Endothelial cell of umbilical vein (primary cell): ENCODE measurements around the gene MICAL3.

ENCODE experiments used
- EZH2 ChIP-seq: IDR thresholded peaks from 2 replicates; pipeline ENCODE4 v1.6.1; 2012; ENCODE audit warnings: borderline replicate concordance, low read depth, mild to moderate bottlenecking, moderate library complexity, low read length, inconsistent platforms; ENCODE audit not compliant: severe bottlenecking
- JUN ChIP-seq: IDR thresholded peaks from 2 replicates; pipeline ENCODE4 v1.6.1; 2011; ENCODE audit warnings: borderline replicate concordance, low read depth; ENCODE audit not compliant: insufficient read length, insufficient read depth
- POLR2A ChIP-seq: IDR thresholded peaks from 2 replicates; pipeline ENCODE4 v1.6.1; 2012; ENCODE audit warnings: low read depth, mild to moderate bottlenecking, control low read depth, low read length
- POLR2AphosphoS5 ChIP-seq: IDR thresholded peaks from 2 replicates; pipeline ENCODE4 v1.6.1; 2012; ENCODE audit warnings: low read depth, mild to moderate bottlenecking, control low read depth, low read length, moderate library complexity; ENCODE audit not compliant: insufficient read depth
- TF ChIP-seq, protein P1 (sequence below), 2 donors: IDR thresholded peaks; 1 replicate in 1 of 2; 2 replicates in 1 of 2; pipeline ENCODE4 v1.5.1; 2011; ENCODE audit warnings: low read length in 2 of 2, mild to moderate bottlenecking in 2 of 2, moderate library complexity in 2 of 2, control low read depth in 1 of 2, inconsistent platforms in 1 of 2, low read depth in 1 of 2; ENCODE audit not compliant: insufficient read depth in 1 of 2; ENCODE audit errors: extremely low read depth in 1 of 2

DNA sequence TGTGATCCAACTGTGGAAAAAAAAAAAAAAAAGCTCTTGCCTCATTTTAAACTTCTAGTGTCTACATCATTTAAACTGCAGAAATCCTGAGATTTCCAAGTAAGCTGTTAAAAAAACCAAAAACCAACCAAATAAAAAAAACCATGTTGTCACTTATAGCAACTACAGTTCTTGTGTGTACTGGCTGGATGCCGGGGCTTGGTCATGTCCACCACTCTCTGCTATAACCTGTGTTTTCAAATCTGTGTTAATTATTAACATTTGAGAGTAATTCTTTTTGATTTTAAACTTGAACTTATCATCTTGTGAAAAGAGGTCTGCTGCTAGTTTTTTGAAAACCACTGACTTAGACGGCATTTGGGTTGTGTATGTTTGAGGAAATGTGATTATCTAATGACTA, 217.9 kb downstream of the MICAL3 start:
- TF ChIP-seq, protein P1, sequence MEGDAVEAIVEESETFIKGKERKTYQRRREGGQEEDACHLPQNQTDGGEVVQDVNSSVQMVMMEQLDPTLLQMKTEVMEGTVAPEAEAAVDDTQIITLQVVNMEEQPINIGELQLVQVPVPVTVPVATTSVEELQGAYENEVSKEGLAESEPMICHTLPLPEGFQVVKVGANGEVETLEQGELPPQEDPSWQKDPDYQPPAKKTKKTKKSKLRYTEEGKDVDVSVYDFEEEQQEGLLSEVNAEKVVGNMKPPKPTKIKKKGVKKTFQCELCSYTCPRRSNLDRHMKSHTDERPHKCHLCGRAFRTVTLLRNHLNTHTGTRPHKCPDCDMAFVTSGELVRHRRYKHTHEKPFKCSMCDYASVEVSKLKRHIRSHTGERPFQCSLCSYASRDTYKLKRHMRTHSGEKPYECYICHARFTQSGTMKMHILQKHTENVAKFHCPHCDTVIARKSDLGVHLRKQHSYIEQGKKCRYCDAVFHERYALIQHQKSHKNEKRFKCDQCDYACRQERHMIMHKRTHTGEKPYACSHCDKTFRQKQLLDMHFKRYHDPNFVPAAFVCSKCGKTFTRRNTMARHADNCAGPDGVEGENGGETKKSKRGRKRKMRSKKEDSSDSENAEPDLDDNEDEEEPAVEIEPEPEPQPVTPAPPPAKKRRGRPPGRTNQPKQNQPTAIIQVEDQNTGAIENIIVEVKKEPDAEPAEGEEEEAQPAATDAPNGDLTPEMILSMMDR (IDR thresholded peaks at IDR 0.05; ENCODE audit: extremely low read depth in 1 of 2, insufficient read depth in 1 of 2, low read depth in 1 of 2, low read length in 2 of 2): no peak
- TF ChIP-seq EZH2 (no peak), JUN (no peak), POLR2AphosphoS5 (no peak), POLR2A (no peak)
